ENCODE results near the gene EIF4B. TPM values are rescaled to one million over a fixed set of nuclear protein-coding genes. Genes with fewer than 3 reads are reported as not detected.

The EIF4B gene
- total and polyA plus RNA-seq, 2 of the 8 experiments (the other 6 are each of a cell fraction or from before 2014, with no cell fraction given), result 269 to 816 TPM

GRCh38 chr12:52980096-52980649, 26.1 kb upstream of the EIF4B start (continued):
- no peak for TF ChIP-seq TCF12 (IDR thresholded peaks at IDR 0.05; ENCODE audit: low read depth, low read length)
